Natural killer cell (primary cell): Measurements from ENCODE around the gene TNIK. TPM values are rescaled to one million over a fixed set of nuclear protein-coding genes. Genes with fewer than 3 reads are reported as not detected.
A peak's percentile ranks its signal among the peaks of the same experiment; 100 is the strongest.

Source experiments
- ATAC-seq, 3 donors: fragments of 150-1000 bp in 2 of 3; fragments of 200-7000 bp in 1 of 3; cut with Tn5 transposase; 1 replicate in 1 of 3; 2 replicates in 2 of 3; pipeline ENCODE4 v1.10.0; 2021; ENCODE audit warnings: mild to moderate bottlenecking in 2 of 3, moderate library complexity in 2 of 3
- DNase-seq, 2 donors: peaks; one replicate each; pipeline versions ENCODE4 v3.0.0 to v3.0.0-alpha.2; 2013 to 2021; ENCODE audit warnings: mixed read lengths in 1 of 2
- H3K27ac ChIP-seq: one replicate; pipeline ENCODE4 v1.5.1; 2013; ENCODE audit warnings: mild to moderate bottlenecking, low read length
- H3K27me3 ChIP-seq: one replicate; pipeline ENCODE4 v1.6.1; 2013; ENCODE audit warnings: low read length; ENCODE audit not compliant: control insufficient read depth, insufficient read depth
- H3K36me3 ChIP-seq: one replicate; pipeline ENCODE4 v1.6.1; 2013; ENCODE audit warnings: low read length; ENCODE audit not compliant: control insufficient read depth, insufficient read depth
- H3K4me1 ChIP-seq: one replicate; pipeline ENCODE4 v1.6.1; 2013; ENCODE audit warnings: low read length; ENCODE audit not compliant: control insufficient read depth, insufficient read depth
- H3K4me3 ChIP-seq: one replicate; pipeline ENCODE4 v1.5.1; 2013; ENCODE audit warnings: low read length
- H3K9me3 ChIP-seq: one replicate; pipeline ENCODE4 v1.6.1; 2013; ENCODE audit warnings: low read length; ENCODE audit not compliant: control insufficient read depth, insufficient read depth
- H3K27ac Mint-ChIP-seq, 2 donors: one replicate each; pipeline ENCODE4 v1.8.0; 2022; ENCODE audit warnings: mild to moderate bottlenecking in 2 of 2, mixed read lengths in 2 of 2, moderate library complexity in 1 of 2
- H3K27me3 Mint-ChIP-seq, 2 donors: one replicate each; pipeline ENCODE4 v1.8.0; 2022; ENCODE audit warnings: low read depth in 2 of 2, mixed read lengths in 2 of 2
- H3K36me3 Mint-ChIP-seq: one replicate; pipeline ENCODE4 v1.8.0; 2022; ENCODE audit warnings: mixed read lengths
- H3K4me1 Mint-ChIP-seq, 2 donors: one replicate each; pipeline ENCODE4 v1.8.0; 2022; ENCODE audit warnings: mixed read lengths in 2 of 2
- H3K4me3 Mint-ChIP-seq: one replicate; pipeline ENCODE4 v1.8.0; 2022; ENCODE audit warnings: mild to moderate bottlenecking, moderate library complexity, mixed read lengths
- H3K9me3 Mint-ChIP-seq, 2 donors: one replicate each; pipeline ENCODE4 v1.8.0; 2022; ENCODE audit warnings: mixed read lengths in 2 of 2
- CTCF ChIP-seq: fragments of 200-600 bp; IDR thresholded peaks from one replicate; pipeline ENCODE4 v1.8.0; 2022; ENCODE audit warnings: antibody characterized with exemption
- WGBS: methylation state at CpG from one replicate; pipeline ENCODE4 v1.1.7; 2013; ENCODE audit warnings: missing lambda C conversion rate; ENCODE audit not compliant: insufficient coverage; 5-methylcytosine and 5-hydroxymethylcytosine counted together
- intact Hi-C: fragments of 100-400 bp; cut with micrococcal nuclease; formaldehyde crosslinking; loops from one replicate; pipeline ENCODE4 v1.14.2; 2022
- total RNA-seq, 4 donors: library from RNA; stranded (reverse); fragments of 120-200 nt in 1 of 4; gene quantifications; one replicate each; pipeline versions ENCODE4 v1.2.3 to v1.2.4, GENCODE V29; 2013 to 2022

TNIK gene
- total RNA-seq, 3 donors from 2014 or later (not counting 1 experiment from before 2014, with no cell fraction given): 93.7 to 122 (median 119) TPM

DNA sequence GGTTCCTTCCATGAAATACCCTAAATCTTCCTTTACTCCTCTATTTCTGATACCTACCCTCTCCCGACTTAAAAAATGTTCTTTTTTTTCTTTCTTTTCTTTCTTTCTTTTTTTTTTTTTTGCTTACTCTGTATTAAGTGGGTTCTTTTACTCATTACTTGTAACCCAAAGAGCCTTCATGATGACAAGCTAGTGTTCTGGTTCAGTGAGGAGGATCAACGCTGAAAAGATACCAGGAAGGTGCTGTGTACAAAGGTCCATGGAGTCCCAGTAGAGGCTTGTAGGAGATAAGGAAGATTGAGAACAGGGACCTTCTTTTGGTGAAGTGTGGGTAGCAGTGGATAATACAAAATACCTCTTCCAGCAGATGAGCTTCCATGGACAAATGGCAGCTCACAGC, 369.9 kb downstream of the TNIK start:
- H3K36me3 Mint-ChIP-seq: peaks cover 15% of the 10 kb centered on the region
- no peak for TF ChIP-seq CTCF
- WGBS: 100% methylated on average over 1 of the region's 2 CpGs

GRCh38 chr3:171088964-171089754, 371.0 kb downstream of the TNIK start:
- peak in 1 of 3 donors; percentile 32 for ATAC-seq

More for the DNA sequence above, 369.9 kb downstream of the TNIK start:
- Histone ChIP-seq H3K27me3 (no peaks in the 10 kb centered on the region), H3K9me3 (no peaks in the 10 kb centered on the region), H3K4me3 (no peak overlapping the region), H3K27ac (no peak overlapping the region), H3K4me1 (no peaks in the 10 kb centered on the region), H3K36me3 (peaks cover 50% of the 10 kb centered on the region)
- peak overlapping the region in 1 of 2 donors; percentile 8 for H3K27ac Mint-ChIP-seq
- H3K4me1 Mint-ChIP-seq: peaks cover 7 to 8% of the 10 kb centered on the region in 2 donors
- no peak overlapping the region for H3K4me3 Mint-ChIP-seq
- intact Hi-C loops: no loop called here
- no peak for ATAC-seq
- H3K27me3 Mint-ChIP-seq: no peaks in the 10 kb centered on the region
- DNase-seq: no peak
- H3K9me3 Mint-ChIP-seq: no peaks in the 10 kb centered on the region

DNA sequence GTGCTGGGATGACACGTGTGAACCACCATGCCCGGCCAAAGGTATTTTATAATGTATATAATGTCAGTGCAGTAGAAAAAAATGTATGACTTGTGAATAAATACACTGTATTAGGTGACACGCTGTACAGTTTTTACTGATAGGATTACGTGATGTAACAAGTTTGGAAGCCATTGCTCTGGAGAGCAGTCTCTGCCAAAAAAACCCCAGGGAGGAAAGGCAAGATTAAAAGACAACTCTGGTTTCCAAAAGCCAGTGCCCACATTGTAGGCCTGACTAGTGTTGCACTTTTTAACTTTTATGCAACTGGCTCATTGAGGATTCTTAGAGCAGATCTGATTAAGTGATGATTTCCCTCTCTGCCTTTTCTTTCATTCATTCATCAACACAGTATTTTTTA, 371.7 kb downstream of the TNIK start:
- H3K4me3 ChIP-seq: no peak overlapping the region
- Mint-ChIP-seq H3K27me3 (no peaks in the 10 kb centered on the region), H3K9me3 (no peaks in the 10 kb centered on the region), H3K27ac (no peak overlapping the region), H3K4me1 (peaks cover 7 to 8% of the 10 kb centered on the region in 2 donors), H3K4me3 (no peak overlapping the region), H3K36me3 (peaks cover 28% of the 10 kb centered on the region)
- no peak for TF ChIP-seq CTCF
- H3K27me3 ChIP-seq: no peaks in the 10 kb centered on the region
- peaks cover 60% of the 10 kb centered on the region for H3K36me3 ChIP-seq
- no peak overlapping the region for H3K27ac ChIP-seq
- ATAC-seq (no peak), DNase-seq (no peak)
- H3K9me3 ChIP-seq: no peaks in the 10 kb centered on the region
- H3K4me1 ChIP-seq: no peaks in the 10 kb centered on the region
- intact Hi-C loops: no loop called here
- 94% methylated on average over 4 of the region's 4 CpGs for WGBS

More at GRCh38 chr3:171088964-171089754, 371.0 kb downstream of the TNIK start:
- Mint-ChIP-seq H3K4me1 (peaks cover 7 to 8% of the 10 kb centered on the region in 2 donors), H3K9me3 (no peaks in the 10 kb centered on the region), H3K36me3 (peaks cover 27% of the 10 kb centered on the region), H3K27ac (no peak overlapping the region), H3K4me3 (no peak overlapping the region), H3K27me3 (no peaks in the 10 kb centered on the region)
- no peak for DNase-seq
- no peak for TF ChIP-seq CTCF
- Histone ChIP-seq H3K27ac (no peak overlapping the region), H3K4me3 (no peak overlapping the region), H3K4me1 (no peaks in the 10 kb centered on the region), H3K9me3 (no peaks in the 10 kb centered on the region), H3K27me3 (no peaks in the 10 kb centered on the region), H3K36me3 (peaks cover 54% of the 10 kb centered on the region)
- intact Hi-C loops: no loop called here
- WGBS: 96% methylated on average over 2 of the region's 2 CpGs
